Prostate gland (tissue), 2 donors: ENCODE data around the gene ALPG.
"Not testable (repeated sequence)": the region's sequence is repeated elsewhere in the genome, so short reads cannot be mapped to it uniquely, and the experiment has no call there.

ENCODE experiments used
- POLR2A ChIP-seq: fragments of 450-650 bp; IDR thresholded peaks from one replicate; pipeline ENCODE4 v1.6.1; 2016; ENCODE audit warnings: antibody characterized with exemption, mild to moderate bottlenecking
- POLR2AphosphoS5 ChIP-seq: sonication (generic); formaldehyde crosslinking; IDR thresholded peaks from one replicate; pipeline ENCODE4 v1.6.1; 2017; ENCODE audit warnings: antibody characterized with exemption
- TF ChIP-seq, protein P1 (sequence below), 4 experiments: fragments of 200-600 bp in 2 of 4; fragments of 450-650 bp in 2 of 4; sonication (generic) in 2 of 4; IDR thresholded peaks; 1 replicate in 3 of 4; 2 replicates in 1 of 4; pipeline ENCODE4 v1.5.1; 2016 to 2019; ENCODE audit warnings: antibody characterized with exemption in 4 of 4, mild to moderate bottlenecking in 2 of 4, moderate library complexity in 2 of 4

DNA sequence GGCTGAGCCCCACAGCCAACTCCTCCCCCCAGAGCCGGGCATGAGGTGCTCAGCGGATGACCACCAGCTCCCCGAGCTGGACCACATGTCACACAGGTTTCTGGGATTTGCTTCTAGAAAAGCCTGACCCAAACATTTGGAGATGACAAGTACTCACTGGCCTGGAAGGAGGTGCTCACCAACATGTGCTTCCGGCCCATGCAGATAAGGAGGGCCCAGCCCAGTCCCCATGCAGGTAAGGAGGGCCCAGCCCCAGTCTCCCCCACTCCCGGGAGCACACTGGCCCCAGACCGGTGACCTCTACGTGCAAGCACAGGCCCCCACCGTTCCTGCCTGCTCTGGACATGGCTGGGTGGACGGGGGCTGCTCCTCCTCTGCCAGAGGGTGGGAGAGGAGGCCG is 35.3 kb downstream of the ALPG start:
- TF ChIP-seq, protein P1, sequence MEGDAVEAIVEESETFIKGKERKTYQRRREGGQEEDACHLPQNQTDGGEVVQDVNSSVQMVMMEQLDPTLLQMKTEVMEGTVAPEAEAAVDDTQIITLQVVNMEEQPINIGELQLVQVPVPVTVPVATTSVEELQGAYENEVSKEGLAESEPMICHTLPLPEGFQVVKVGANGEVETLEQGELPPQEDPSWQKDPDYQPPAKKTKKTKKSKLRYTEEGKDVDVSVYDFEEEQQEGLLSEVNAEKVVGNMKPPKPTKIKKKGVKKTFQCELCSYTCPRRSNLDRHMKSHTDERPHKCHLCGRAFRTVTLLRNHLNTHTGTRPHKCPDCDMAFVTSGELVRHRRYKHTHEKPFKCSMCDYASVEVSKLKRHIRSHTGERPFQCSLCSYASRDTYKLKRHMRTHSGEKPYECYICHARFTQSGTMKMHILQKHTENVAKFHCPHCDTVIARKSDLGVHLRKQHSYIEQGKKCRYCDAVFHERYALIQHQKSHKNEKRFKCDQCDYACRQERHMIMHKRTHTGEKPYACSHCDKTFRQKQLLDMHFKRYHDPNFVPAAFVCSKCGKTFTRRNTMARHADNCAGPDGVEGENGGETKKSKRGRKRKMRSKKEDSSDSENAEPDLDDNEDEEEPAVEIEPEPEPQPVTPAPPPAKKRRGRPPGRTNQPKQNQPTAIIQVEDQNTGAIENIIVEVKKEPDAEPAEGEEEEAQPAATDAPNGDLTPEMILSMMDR (IDR thresholded peaks at IDR 0.05), result not testable (repeated sequence)
- TF ChIP-seq POLR2A, POLR2AphosphoS5: not testable (repeated sequence)
